Stimulated activated CD4-positive, alpha-beta T cell treated with anti-CD3 and anti-CD28 coated beads, TNF-alpha, amount 100 ng/mL, for 1 hour (primary cell): Measurements from ENCODE around the gene SALL4.
A peak's percentile ranks its signal among the peaks of the same experiment; 100 is the strongest.
"Not testable (repeated sequence)": the region's sequence is repeated elsewhere in the genome, so short reads cannot be mapped to it uniquely, and the experiment has no call there.

ENCODE experiments used
- DNase-seq, 3 donors: peaks; one replicate each; pipeline ENCODE4 v3.0.0-alpha.2; 2020; ENCODE audit warnings: low read depth in 3 of 3, low spot score in 1 of 3

Gene SALL4

GRCh38 chr20:51767867-51768758, 34.2 kb downstream of the SALL4 start, which contains the start of gene ATP9A:
Gene ATP9A (minus strand): TSS chr20:51768390. CDS start chr20:51768369, 21 bp downstream.
- no peak for DNase-seq

DNA sequence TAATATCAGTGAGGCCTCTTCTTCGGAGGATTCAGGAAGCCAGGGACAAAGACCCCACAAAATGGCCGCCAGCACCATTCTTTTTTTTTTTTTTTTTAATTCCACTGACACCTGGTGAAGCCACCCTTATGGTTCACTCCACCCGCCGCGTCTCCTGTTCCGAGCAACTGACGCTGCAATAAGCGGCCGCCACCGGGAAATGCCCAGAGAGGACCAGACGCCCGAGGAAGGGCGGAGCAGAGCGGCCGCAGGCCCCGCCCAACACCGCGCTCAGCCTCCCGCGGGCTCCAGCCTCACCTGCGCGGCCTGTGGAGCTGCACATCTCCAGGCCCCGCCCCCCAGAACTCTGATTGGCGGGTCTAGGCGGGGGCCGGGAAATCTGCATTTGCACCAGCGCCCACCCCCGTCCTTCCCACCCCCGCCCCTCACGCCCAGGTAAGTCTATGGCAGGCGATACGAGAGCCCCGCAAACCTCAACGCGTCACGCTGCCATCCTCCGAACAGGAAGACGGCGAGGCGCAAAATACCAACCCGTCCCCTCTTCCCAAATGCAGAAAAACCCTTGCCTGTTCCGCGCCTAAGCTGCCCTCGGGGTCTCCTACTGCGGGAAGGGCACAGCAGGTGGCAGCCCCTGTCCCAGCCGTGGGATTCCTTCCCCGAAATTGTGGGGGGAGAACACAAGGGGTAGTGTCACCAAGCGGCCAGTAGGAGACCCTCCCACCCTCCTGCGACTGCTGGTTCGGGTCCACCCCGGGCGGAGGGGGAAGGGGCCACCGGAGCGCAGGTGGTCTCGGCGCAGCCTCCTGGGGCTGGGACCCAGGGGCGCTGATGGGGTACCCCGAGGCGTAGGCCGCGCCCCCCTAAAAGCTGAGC, 35.1 kb downstream of the SALL4 start:
- peak in 1 of 3 donors; percentile 15 for DNase-seq

GRCh38 chr20:51765381-51765780, 36.9 kb downstream of the SALL4 start:
- DNase-seq, result not testable (repeated sequence)

GRCh38 chr20:51763965-51764602, 38.2 kb downstream of the SALL4 start:
- no peak for DNase-seq

- DNase-seq, result no peak
Measured at GRCh38 chr20:51760905-51761546, 41.3 kb downstream of the SALL4 start.

DNA sequence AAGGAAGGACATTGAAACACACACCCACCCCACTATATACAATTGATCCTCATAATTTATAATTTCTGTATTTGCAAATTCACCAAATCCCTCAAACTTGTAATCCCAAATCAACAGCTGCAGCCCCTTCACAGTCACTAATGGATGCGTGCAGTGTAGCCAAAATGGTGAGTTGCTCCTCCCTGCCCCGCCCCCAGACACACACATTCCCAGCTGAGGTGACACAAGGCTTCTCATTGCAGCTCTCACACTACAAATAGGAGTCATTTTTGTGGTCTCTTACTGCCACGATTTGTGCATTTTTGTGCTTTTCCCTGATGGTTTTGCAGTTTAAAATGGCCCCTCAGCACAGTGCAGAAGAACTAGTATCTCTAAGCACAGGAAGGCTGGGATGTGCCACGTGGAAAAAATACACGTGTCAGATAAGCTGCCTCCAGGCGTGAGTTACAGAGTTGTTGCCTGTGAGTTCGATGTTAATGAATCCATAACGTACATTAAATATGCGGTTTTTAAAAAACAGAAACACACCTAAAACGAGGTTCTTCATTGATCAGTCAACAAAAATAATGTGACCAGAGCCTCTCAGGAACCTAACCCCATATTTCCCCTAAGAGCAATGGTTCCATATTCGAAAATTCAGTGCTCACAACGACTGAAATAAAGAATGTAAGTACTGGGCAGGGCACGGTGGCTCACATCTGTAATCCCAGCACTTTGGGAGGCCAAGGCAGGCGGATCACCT, 42.4 kb downstream of the SALL4 start:
- DNase-seq, result no peak

GRCh38 chr20:51758978-51759544, 43.3 kb downstream of the SALL4 start:
- no peak for DNase-seq

- DNase-seq, result no peak
Measured at GRCh38 chr20:51757226-51757625, 45.1 kb downstream of the SALL4 start.

DNA sequence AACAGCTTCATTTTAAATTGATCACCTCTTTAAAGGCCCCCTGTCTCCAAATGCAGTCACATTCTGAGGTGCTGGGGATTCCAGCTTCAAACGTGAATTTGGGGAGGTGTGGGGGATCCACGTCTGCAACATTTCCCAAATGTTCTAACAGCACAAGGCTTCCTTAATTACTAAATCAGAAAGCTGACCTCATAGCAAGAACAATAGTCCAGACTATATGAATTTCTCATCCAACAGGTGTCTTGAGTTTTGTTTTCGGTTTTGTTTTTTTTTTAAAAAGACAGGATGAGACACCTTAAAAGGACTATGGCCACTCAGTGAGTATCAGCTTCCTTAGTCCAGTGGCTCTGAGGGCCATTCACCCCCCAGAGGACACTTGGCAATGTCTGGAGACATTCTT, 45.7 kb downstream of the SALL4 start:
- no peak for DNase-seq

- not testable (repeated sequence) for DNase-seq
Measured at GRCh38 chr20:51753220-51753619, 49.1 kb downstream of the SALL4 start.

- no peak for DNase-seq
Measured at GRCh38 chr20:51752343-51752951, 49.9 kb downstream of the SALL4 start.

GRCh38 chr20:51750770-51751388, 51.4 kb downstream of the SALL4 start:
- no peak for DNase-seq

DNA sequence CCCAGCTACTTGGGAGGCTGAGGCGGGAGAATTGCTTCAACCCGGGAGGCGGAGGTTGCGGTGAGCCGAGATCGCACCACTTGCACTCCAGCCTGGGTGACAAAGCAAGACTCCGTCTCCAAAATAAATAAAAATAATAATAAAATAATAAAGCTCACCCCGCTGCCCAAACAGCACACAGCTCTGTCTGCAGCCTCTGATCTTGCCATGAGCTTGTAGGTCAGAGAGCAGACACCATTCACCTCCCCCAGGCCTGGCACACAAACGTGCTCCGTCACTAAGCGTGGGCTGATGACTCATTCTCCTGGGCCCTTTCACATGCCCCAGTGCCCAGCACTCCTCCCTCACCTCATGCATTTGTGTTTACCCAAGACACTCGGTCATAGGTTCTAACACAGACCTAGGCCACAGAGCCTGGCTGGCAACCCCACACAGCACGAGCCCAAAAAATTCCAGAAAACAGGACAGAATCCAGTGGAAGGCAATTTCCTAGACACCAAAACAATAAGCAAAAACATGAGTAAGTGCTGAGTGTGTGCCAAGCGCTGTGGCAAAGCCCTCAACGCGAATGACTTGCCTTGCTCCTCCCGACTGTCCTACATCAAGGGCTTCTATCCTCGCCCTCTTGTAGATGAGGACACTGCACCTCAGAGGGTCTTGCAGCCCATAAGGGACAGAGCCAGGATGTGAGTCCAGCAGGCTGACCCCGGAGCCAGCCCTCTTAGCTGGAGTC, 52.1 kb downstream of the SALL4 start:
- DNase-seq, result no peak

- no peak for DNase-seq
Measured at GRCh38 chr20:51749674-51750036, 52.7 kb downstream of the SALL4 start.

- no peak for DNase-seq
Measured at GRCh38 chr20:51747182-51747911, 55.0 kb downstream of the SALL4 start.

DNA sequence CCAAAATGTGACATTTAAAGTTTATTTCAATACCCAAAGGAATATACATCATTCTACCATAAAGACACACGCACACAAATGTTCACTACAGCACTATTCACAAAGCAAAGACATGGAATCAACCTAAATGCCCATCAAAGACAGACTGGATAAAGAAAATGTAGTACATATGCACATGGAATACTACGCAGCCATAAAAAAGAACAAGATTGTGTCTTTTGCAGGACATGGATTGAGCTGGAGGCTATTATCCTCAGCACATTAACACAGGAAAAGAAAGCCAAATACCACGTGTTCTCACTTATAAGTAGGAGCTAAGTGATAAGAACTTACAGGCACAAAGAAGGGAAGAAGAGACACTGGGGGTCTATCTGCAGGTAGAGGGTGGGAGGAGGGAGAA, 56.5 kb downstream of the SALL4 start:
- no peak for DNase-seq

- DNase-seq, result no peak
Measured at GRCh38 chr20:51740838-51741237, 61.5 kb downstream of the SALL4 start.

DNA sequence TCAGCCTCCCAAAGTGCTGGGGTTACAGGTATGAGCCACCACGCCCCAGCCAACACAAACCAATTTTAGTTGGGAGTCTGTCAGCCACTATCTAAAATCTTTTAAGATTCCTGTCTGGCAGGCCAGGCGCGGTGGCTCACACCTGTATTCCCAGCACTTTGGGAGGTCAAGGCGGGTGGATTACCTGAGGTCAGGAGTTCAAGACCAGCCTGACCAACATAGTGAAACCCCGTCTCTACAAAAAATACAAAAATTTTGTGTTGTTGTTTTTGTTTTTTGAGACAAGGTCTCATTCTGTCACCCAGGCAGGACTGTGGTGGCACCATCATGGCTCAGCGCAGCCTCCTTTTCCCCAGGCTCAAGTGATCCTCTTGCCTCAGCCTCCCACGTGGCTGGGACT, 62.0 kb downstream of the SALL4 start:
- DNase-seq, result not testable (repeated sequence)
